Endothelial cell (in vitro differentiated cells): ENCODE measurements around the gene MAML3. TPM values are rescaled to one million over a fixed set of nuclear protein-coding genes. Genes with fewer than 3 reads are reported as not detected.

ENCODE experiments used
- DNase-seq: peaks from one replicate; pipeline ENCODE4 v3.0.0; 2021; ENCODE audit warnings: low spot score
- H3K27ac Mint-ChIP-seq: one replicate; pipeline ENCODE4 v1.8.0; 2021; ENCODE audit warnings: mixed read lengths, inconsistent platforms; ENCODE audit not compliant: unreplicated experiment
- H3K27me3 Mint-ChIP-seq: one replicate; pipeline ENCODE4 v1.8.0; 2021; ENCODE audit warnings: mild to moderate bottlenecking, moderate library complexity, mixed read lengths, inconsistent platforms; ENCODE audit not compliant: unreplicated experiment
- H3K36me3 Mint-ChIP-seq: one replicate; pipeline ENCODE4 v1.8.0; 2021; ENCODE audit warnings: mild to moderate bottlenecking, low read depth, mixed read lengths, inconsistent platforms; ENCODE audit not compliant: unreplicated experiment
- H3K4me1 Mint-ChIP-seq: one replicate; pipeline ENCODE4 v1.8.0; 2021; ENCODE audit warnings: mild to moderate bottlenecking, mixed read lengths, inconsistent platforms; ENCODE audit not compliant: unreplicated experiment
- H3K4me3 Mint-ChIP-seq: one replicate; pipeline ENCODE4 v1.8.0; 2021; ENCODE audit warnings: mild to moderate bottlenecking, mixed read lengths, inconsistent platforms; ENCODE audit not compliant: unreplicated experiment
- H3K9me3 Mint-ChIP-seq: one replicate; pipeline ENCODE4 v1.8.0; 2021; ENCODE audit warnings: mixed read lengths, inconsistent platforms; ENCODE audit not compliant: unreplicated experiment
- total RNA-seq: library from RNA; stranded (reverse); fragmentation: NEBNext Ultra II Directional; extraction: Animal tissue kit (Norgen Biotek cat#: 25700); gene quantifications from one replicate; pipeline ENCODE4 v1.2.1, GENCODE V29; 2021; ENCODE audit not compliant: unreplicated experiment
- TF ChIP-seq, protein P1 (sequence below): fragments of 200-600 bp; sonication (generic); IDR thresholded peaks from one replicate; pipeline ENCODE4 v1.5.0; 2021; ENCODE audit warnings: antibody characterized with exemption; ENCODE audit not compliant: unreplicated experiment

The MAML3 gene
- total RNA-seq, 1 donor from 2014 or later, result 31.0 TPM

DNA sequence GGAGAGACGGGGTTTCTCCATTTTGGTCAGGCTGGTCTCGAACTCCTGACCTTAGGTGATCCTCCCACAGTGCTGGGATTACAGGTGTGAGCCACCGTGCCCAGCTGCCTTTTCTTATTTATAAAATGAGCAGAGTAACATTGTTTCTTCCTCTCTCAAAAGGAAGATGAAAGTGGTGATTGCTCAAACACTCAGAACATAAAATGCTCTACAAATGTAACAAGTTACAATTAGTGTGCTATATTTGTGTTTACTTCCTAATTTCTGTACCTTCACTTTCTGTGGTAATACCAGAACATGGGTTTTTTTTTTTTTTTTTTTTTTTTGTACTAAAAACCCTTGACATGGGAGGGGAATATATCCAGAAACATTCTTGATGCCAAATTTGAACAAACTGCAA, 290.5 kb downstream of the MAML3 start:
- Mint-ChIP-seq H3K27me3 (peaks cover 3% of the 10 kb centered on the region), H3K36me3 (no peaks in the 10 kb centered on the region), H3K27ac (no peak overlapping the region), H3K4me1 (peaks cover 3% of the 10 kb centered on the region), H3K4me3 (no peak overlapping the region), H3K9me3 (no peaks in the 10 kb centered on the region)
- DNase-seq, result no peak
- TF ChIP-seq, protein P1, sequence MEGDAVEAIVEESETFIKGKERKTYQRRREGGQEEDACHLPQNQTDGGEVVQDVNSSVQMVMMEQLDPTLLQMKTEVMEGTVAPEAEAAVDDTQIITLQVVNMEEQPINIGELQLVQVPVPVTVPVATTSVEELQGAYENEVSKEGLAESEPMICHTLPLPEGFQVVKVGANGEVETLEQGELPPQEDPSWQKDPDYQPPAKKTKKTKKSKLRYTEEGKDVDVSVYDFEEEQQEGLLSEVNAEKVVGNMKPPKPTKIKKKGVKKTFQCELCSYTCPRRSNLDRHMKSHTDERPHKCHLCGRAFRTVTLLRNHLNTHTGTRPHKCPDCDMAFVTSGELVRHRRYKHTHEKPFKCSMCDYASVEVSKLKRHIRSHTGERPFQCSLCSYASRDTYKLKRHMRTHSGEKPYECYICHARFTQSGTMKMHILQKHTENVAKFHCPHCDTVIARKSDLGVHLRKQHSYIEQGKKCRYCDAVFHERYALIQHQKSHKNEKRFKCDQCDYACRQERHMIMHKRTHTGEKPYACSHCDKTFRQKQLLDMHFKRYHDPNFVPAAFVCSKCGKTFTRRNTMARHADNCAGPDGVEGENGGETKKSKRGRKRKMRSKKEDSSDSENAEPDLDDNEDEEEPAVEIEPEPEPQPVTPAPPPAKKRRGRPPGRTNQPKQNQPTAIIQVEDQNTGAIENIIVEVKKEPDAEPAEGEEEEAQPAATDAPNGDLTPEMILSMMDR, result no peak

DNA sequence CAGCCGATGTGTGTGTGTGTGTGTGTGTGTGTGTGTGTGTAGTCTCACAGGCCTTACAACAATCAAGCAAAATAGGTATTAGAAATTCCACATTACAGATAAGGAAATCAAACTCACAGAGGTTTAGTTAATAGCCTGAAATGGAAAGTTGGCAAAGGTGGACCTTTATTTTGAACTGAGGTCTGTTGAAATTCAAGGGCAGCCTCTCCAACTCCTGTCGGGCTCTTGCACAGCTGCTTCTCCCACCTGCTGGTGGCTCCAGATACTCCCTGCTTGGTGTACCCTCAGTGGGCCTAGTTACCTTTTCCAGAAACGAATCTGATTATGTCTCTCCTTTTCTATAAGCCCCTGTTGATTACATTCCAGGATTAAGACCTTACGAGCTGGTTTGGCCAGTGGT, 292.5 kb downstream of the MAML3 start:
- Mint-ChIP-seq H3K4me1 (peaks cover 14% of the 10 kb centered on the region), H3K27ac (no peak overlapping the region), H3K9me3 (no peaks in the 10 kb centered on the region), H3K4me3 (no peak overlapping the region), H3K27me3 (peaks cover 3% of the 10 kb centered on the region), H3K36me3 (no peaks in the 10 kb centered on the region)
- DNase-seq, result no peak
- TF ChIP-seq, protein P1, result no peak

DNA sequence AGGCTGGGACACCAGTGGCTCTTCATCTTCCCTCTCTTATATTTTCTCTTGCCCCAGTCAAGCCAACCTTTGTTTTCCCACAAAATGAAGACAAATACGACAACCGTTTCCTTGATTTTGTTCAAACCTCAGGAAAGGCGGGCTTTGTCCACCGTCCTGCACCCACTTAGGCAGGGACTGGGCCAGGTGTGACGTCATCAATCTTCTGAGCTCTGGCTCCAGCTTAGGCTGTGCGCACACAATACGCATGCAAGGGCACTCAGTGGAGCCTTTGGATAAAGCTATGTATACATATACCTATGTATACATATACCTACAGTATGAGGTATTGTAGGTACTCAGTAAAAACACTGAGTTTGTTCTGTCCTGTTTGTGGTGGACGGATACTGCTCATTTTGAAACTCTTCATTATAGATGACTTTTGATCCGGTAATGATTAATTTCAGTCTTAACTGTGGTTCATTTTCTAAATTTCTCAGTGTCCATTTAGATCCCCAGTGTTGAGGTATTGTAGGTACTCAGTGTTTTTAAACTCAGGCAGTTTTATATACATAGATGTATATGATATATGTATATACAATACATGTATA, 293.5 kb downstream of the MAML3 start:
- Mint-ChIP-seq H3K27me3 (peaks cover 3% of the 10 kb centered on the region), H3K9me3 (no peaks in the 10 kb centered on the region), H3K27ac (no peak overlapping the region), H3K4me3 (no peak overlapping the region), H3K36me3 (no peaks in the 10 kb centered on the region), H3K4me1 (peaks cover 18% of the 10 kb centered on the region)
- DNase-seq, result no peak
- TF ChIP-seq, protein P1, result no peak

DNA sequence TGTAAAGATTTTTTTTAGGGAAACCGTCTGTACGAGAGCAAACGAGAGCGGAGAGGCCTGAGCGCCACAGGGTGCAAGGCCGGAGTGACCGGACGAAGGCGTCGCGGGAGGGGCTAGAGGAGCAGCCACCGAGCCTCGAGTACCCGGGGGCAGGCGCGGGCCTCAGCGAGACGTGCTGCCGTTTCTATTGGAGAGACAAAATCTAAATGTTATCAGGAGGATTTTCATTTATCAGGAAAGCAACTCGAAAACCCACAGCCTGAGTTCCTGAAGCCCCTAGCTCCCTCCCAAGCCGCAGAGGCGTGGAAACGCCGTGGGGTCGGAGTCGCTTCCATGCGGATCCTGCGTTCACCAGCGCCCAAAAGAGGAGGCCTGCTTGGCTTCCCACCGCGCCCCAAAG, 294.1 kb downstream of the MAML3 start:
- no peak overlapping the region for H3K4me3 Mint-ChIP-seq

More for the DNA sequence above, 294.1 kb downstream of the MAML3 start:
- Mint-ChIP-seq H3K4me1 (peaks cover 18% of the 10 kb centered on the region), H3K27me3 (peaks cover 3% of the 10 kb centered on the region), H3K36me3 (no peaks in the 10 kb centered on the region), H3K9me3 (no peaks in the 10 kb centered on the region), H3K27ac (no peak overlapping the region)
- no peak for DNase-seq
- TF ChIP-seq, protein P1, result no peak
